Kidney (tissue), 14 donors: ENCODE data around the gene MED25. TPM values are rescaled to one million over a fixed set of nuclear protein-coding genes. Genes with fewer than 3 reads are reported as not detected.
A peak's percentile ranks its signal among the peaks of the same experiment; 100 is the strongest.

ENCODE experiments used
- DNase-seq, 5 donors: peaks; one replicate each; pipeline ENCODE4 v3.0.0-alpha.2; 2013 to 2020
- FAIRE-seq: peaks from 2 replicates; lab custom pipeline; 2012; peaks lifted over from hg19 to GRCh38; lab: Jason Lieb, UNC
- H3K27ac ChIP-seq, 2 donors: one replicate each; pipeline ENCODE4 v1.7.0; 2013; ENCODE audit warnings: low read depth in 2 of 2, low read length in 2 of 2, inconsistent platforms in 1 of 2
- H3K27me3 ChIP-seq: one replicate; pipeline ENCODE4 v1.7.1; 2013; ENCODE audit warnings: low read length, inconsistent platforms; ENCODE audit not compliant: control insufficient read depth, insufficient read depth
- H3K36me3 ChIP-seq, 3 donors: one replicate each; pipeline versions ENCODE4 v1.7.0 to v1.7.1; 2013; ENCODE audit warnings: low read length in 3 of 3, control low read depth in 1 of 3, inconsistent platforms in 1 of 3; ENCODE audit not compliant: insufficient read depth in 3 of 3, control insufficient read depth in 2 of 3
- H3K4me1 ChIP-seq, 3 donors: one replicate each; pipeline versions ENCODE4 v1.7.0 to v1.7.1; 2013; ENCODE audit warnings: low read length in 3 of 3, inconsistent platforms in 1 of 3, low read depth in 1 of 3; ENCODE audit not compliant: control insufficient read depth in 2 of 3, insufficient read depth in 2 of 3
- H3K4me3 ChIP-seq, 3 donors: one replicate each; pipeline versions ENCODE4 v1.7.0 to v1.8.1; 2013; ENCODE audit warnings: low read length in 3 of 3, control low read depth in 1 of 3, inconsistent platforms in 1 of 3
- H3K9ac ChIP-seq, 3 donors: one replicate each; pipeline versions ENCODE4 v1.7.0 to v1.7.1; 2013; ENCODE audit warnings: low read length in 3 of 3, control low read depth in 1 of 3, inconsistent platforms in 1 of 3
- H3K9me3 ChIP-seq, 3 donors: one replicate each; pipeline versions ENCODE4 v1.7.0 to v1.7.1; 2013; ENCODE audit warnings: low read length in 3 of 3, control low read depth in 1 of 3, inconsistent platforms in 1 of 3; ENCODE audit not compliant: control insufficient read depth in 2 of 3, insufficient read depth in 1 of 3
- CTCF ChIP-seq: IDR thresholded peaks from 3 replicates; pipeline ENCODE4 v1.5.1; 2012; ENCODE audit warnings: mild to moderate bottlenecking, moderate library complexity, borderline replicate concordance; ENCODE audit not compliant: insufficient read depth; ENCODE audit errors: extremely low read depth
- intact Hi-C: fragments of 100-400 bp; cut with DNase I; formaldehyde crosslinking; loops from one replicate; pipeline ENCODE4 v1.11.1; 2022
- polyA plus RNA-seq: library from polyadenylated mRNA; stranded (reverse); fragments of 350-450 nt; fragmentation: Illumina TruSeq; extraction: RNeasy Lipid Tissue Mini Kit (QIAGEN cat#74804); gene quantifications from one replicate; pipeline ENCODE4 v1.2.3, GENCODE V29; 2014; ENCODE audit warnings: low read depth, low replicate concordance; ENCODE audit not compliant: insufficient read depth
- total RNA-seq: library from RNA; stranded (reverse); fragmentation: NEBNext Ultra II Directional; extraction: Animal tissue kit (Norgen Biotek cat#: 25700); gene quantifications from one replicate; pipeline ENCODE4 v1.2.1, GENCODE V29; 2021
- donor health status: control.
- donor health status: control.
- donor health status: control.
- donor health status: control.
- donor health status: control.
- donor health status: DM: yes; HTN: yes; CAD: no.
- donor health status: Normal renal cell carcinoma (clear cell type).

MED25 gene
- total and polyA plus RNA-seq, 2 donors from 2014 or later = 37.3 to 53.2 TPM

GRCh38 chr19:49799798-49800376, 18.2 kb upstream of the MED25 start:
- Histone ChIP-seq H3K27me3 (no peaks in the 10 kb centered on the region), H3K9ac (no peak overlapping the region), H3K4me1 (peaks cover 0 to 2% (median 0%) of the 10 kb centered on the region in 3 donors), H3K9me3 (no peaks in the 10 kb centered on the region), H3K27ac (no peak overlapping the region), H3K36me3 (peaks cover 10 to 47% (median 27%) of the 10 kb centered on the region in 3 donors), H3K4me3 (no peak overlapping the region)
- DNase-seq (peak in 2 of 5 donors; percentile 45 to 73), FAIRE-seq (no peak)
- TF ChIP-seq CTCF = no peak
- intact Hi-C loops = no loop called here

GRCh38 chr19:49800771-49801170, 17.3 kb upstream of the MED25 start:
- DNase-seq = peak in 2 of 5 donors; percentile 49 to 68
- H3K27ac ChIP-seq = no peak overlapping the region
- TF ChIP-seq CTCF = no peak
- H3K36me3 ChIP-seq = peaks cover 8 to 39% (median 23%) of the 10 kb centered on the region in 3 donors
- intact Hi-C loops = no loop called here
- no peak overlapping the region for H3K9ac ChIP-seq
- no peak for FAIRE-seq
- no peaks in the 10 kb centered on the region for H3K27me3 ChIP-seq
- no peaks in the 10 kb centered on the region for H3K9me3 ChIP-seq
- H3K4me1 ChIP-seq = peaks cover 0 to 2% (median 0%) of the 10 kb centered on the region in 3 donors
- no peak overlapping the region for H3K4me3 ChIP-seq

GRCh38 chr19:49801401-49801888, 16.6 kb upstream of the MED25 start:
- no peak for FAIRE-seq
- H3K27me3 ChIP-seq = no peaks in the 10 kb centered on the region
- no peak overlapping the region for H3K27ac ChIP-seq
- peak in 1 of 5 donors; percentile 77 for DNase-seq
- H3K4me1 ChIP-seq = peaks cover 0 to 2% (median 0%) of the 10 kb centered on the region in 3 donors
- TF ChIP-seq CTCF = no peak
- H3K36me3 ChIP-seq = peaks cover 6 to 32% (median 18%) of the 10 kb centered on the region in 3 donors
- no peak overlapping the region for H3K9ac ChIP-seq
- intact Hi-C loops = no loop called here
- no peak overlapping the region for H3K4me3 ChIP-seq
- H3K9me3 ChIP-seq = no peaks in the 10 kb centered on the region
